Peyer's patch (tissue), 4 donors: Measurements from ENCODE around the gene TSPO.

ENCODE experiments used
- CTCF ChIP-seq, 6 experiments: fragments of 450-650 bp in 4 of 6; fragments of 200-600 bp in 2 of 6; sonication (generic) in 1 of 6; IDR thresholded peaks; one replicate each; pipeline ENCODE4 v1.5.1; 2017 to 2019; ENCODE audit warnings: antibody characterized with exemption in 6 of 6, mild to moderate bottlenecking in 3 of 6, moderate library complexity in 1 of 6
- POLR2A ChIP-seq, 2 donors: fragments of 450-650 bp; IDR thresholded peaks; one replicate each; pipeline ENCODE4 v1.5.1; 2017; ENCODE audit warnings: antibody characterized with exemption in 2 of 2, mild to moderate bottlenecking in 2 of 2, moderate library complexity in 2 of 2

- no peak for TF ChIP-seq POLR2A (IDR thresholded peaks at IDR 0.05)
- TF ChIP-seq CTCF (IDR thresholded peaks at IDR 0.05), result no peak
Observed at GRCh38 chr22:43203471-43203981, 52.2 kb downstream of the TSPO start.
